ENCODE measurements around the gene PAF1. TPM values are rescaled to one million over a fixed set of nuclear protein-coding genes. Genes with fewer than 3 reads are reported as not detected.

The PAF1 gene
- total RNA-seq, 1 donor from 2014 or later: 63.4 TPM

- TF ChIP-seq CTCF (conservative IDR thresholded peaks at IDR 0.05; ENCODE audit: low read depth, low read length): no peak
- no peak overlapping the region for H3K4me3 ChIP-seq (ENCODE audit: low read depth, low read length)
- no peak for DNase-seq (ENCODE audit: low read depth)
Observed at GRCh38 chr19:39405261-39405957, 14.5 kb upstream of the PAF1 start.

- no peak for TF ChIP-seq CTCF (conservative IDR thresholded peaks at IDR 0.05; ENCODE audit: low read depth, low read length)
- H3K4me3 ChIP-seq (ENCODE audit: low read depth, low read length): peak overlapping the region; percentile 54
- peak; percentile 78 for DNase-seq (ENCODE audit: low read depth)
Observed at GRCh38 chr19:39403331-39404312, 12.7 kb upstream of the PAF1 start.

- H3K4me3 ChIP-seq (ENCODE audit: low read depth, low read length): peak overlapping the region; percentile 54
- no peak for DNase-seq (ENCODE audit: low read depth)
- TF ChIP-seq CTCF (conservative IDR thresholded peaks at IDR 0.05; ENCODE audit: low read depth, low read length): no peak
Observed at GRCh38 chr19:39402346-39403300, 11.7 kb upstream of the PAF1 start.

- peak overlapping the region; percentile 54 for H3K4me3 ChIP-seq (ENCODE audit: low read depth, low read length)
- DNase-seq (ENCODE audit: low read depth): peak; percentile 80
- no peak for TF ChIP-seq CTCF (conservative IDR thresholded peaks at IDR 0.05; ENCODE audit: low read depth, low read length)
Observed at GRCh38 chr19:39401549-39402345, 10.8 kb upstream of the PAF1 start.

- DNase-seq (ENCODE audit: low read depth): no peak
- TF ChIP-seq CTCF (conservative IDR thresholded peaks at IDR 0.05; ENCODE audit: low read depth, low read length): no peak
- H3K4me3 ChIP-seq (ENCODE audit: low read depth, low read length): no peak overlapping the region
Observed at GRCh38 chr19:39401070-39401548, 10.2 kb upstream of the PAF1 start.

All from epithelial cell of proximal tubule (primary cell).